Measurements from ENCODE around the gene CELA1.
A peak's percentile ranks its signal among the peaks of the same experiment; 100 is the strongest.

CELA1 gene
- long read RNA-seq, donor 1 = 0 reads
- long read RNA-seq, donor 2 = 0 reads
- long read RNA-seq, donor 3 = 0 reads
- long read RNA-seq, donor 4 = 0 reads
- long read RNA-seq, donor 5 = 0 reads
- long read RNA-seq, donor 6 = 0 reads
- long read RNA-seq, donor 7 = 0 reads
- long read RNA-seq, donor 8 = 0 reads

DNA sequence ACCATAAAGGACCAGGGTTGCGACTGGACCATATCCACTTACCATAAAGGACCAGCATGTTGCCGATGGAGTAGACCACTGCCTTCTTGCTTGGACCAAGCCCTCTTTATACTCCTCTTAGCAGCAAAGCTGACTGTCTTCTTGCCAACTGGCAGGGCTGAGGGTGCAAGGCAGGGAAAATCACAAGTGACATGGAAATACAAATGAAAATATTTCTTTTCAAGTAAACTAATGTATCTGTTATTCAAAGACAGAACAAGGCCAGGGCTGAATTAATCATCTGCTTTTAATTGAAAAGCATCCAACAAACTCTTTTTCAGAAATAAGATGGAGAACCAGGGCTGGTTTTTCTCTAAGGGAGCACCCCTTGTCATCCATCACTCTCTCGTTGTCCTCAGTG, at the start of gene CELA1:
Gene CELA1, minus strand, starts transcription at position 99 of the 400 bp plus-strand sequence. Its CDS starts 41 bp downstream, at position 58.
- DNase-seq = no peak

- DNase-seq = no peak
These were observed 49.1 kb upstream of the CELA1 start for GRCh38 chr12:51395283-51396230.

DNA sequence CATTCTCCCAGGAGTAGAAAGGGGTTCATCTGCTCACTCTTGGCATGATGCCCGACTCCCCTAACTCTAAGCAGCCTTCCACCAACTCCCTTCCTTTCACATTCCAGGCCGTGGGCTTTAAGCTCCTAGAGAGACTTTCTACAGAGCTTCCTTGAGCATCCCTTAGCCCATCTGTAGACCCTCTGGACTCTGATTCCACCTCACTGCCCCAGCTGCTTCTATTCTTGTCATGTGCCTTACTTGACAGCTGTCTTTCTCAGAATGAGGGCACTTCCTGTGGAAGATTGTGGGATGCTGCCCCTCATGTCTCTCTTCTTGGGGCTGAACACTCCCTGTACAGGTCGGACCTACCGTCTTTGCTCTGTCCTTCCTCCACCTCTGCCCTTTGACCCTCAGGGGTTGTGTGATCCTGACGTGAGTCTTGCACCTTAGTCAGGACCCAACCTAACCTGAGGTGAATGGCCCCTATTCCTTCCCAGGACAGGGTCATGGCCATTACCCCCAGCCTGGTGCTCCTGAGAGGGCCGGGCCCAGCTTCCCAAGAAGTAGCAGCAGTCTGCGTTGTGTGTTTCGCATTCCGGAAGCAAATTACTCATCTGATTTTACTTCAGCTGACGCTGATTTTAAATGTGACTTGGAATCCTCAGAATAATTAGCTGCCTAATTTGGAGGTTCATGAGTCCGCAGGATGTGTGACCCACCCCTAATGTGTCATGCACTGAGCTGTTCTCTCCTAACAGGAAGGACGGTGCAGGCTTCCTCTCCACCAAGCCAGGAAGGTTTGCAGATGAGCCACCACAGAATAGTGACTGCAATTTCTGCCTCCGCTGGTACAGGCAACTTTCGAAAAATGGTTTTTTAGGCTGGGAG, 47.4 kb upstream of the CELA1 start:
- DNase-seq = no peak

- DNase-seq = no peak
These were observed 46.2 kb upstream of the CELA1 start for GRCh38 chr12:51392556-51393237.

DNA sequence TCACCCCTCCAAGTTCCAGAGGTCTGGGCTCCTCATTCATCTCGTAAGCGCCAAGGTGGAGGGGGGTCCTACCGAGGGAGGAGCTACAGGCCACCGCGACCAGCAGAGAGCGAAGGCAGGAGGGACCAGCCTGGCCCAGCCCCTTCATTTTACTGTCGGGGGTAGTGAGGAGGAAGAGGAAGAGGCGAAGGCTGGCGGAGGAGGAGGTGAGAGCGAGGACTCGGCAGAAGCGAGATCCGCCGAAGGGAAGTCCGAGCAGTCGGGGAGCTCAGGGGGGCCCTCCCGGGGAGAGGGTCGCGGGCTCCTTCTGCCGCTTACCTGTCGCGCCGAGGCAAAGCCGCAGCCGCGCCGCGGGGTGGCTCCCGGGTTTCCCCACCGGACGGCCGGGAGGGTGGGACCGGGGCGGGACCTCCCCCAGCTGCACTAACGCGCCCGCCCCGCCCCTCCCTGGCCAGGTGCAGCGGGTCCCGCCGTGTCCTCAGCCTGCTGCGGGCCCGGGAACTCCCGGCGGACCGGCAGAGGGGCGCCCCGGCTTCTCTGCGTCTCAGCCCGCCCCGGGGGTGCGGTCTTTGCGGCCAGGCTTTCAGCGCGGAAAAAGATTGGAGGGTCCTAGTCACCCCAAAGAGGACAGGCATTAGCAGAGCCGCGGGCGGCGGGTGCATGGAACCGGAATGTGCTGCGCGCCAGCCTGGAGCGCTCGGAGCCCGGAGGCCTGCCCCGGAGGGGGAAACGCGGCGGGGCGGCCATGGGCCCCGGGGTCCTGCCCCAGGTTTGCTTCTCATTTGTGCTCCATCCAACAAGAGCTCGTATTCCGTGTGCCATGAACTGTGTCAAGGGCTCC, 45.0 kb upstream of the CELA1 start, which contains the start of gene GALNT6:
Gene GALNT6, minus strand, starts transcription at position 124 of the 841 bp plus-strand sequence. CDS start 11,625 bp downstream, outside the sequence.
- peak; percentile 77 for DNase-seq

DNA sequence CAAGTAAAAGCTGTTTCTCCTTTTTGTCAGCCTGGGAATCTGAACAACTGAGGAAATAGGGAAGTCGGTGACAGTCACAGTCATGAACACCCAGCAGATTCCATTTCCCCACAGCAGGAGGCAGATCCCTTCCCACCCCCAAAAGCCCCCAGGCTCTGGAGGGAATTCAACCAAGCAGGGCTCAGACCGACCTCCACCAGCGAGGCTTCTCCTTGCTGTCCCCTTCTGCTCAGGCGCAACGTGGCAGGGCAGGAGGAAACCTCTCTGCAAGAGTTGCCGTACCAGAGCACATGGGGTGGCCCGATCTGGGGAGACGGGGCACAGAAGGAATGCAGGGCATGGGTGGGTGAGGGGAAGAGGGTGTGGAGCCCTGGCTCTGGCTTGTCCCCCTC, 44.4 kb upstream of the CELA1 start:
- no peak for DNase-seq

DNA sequence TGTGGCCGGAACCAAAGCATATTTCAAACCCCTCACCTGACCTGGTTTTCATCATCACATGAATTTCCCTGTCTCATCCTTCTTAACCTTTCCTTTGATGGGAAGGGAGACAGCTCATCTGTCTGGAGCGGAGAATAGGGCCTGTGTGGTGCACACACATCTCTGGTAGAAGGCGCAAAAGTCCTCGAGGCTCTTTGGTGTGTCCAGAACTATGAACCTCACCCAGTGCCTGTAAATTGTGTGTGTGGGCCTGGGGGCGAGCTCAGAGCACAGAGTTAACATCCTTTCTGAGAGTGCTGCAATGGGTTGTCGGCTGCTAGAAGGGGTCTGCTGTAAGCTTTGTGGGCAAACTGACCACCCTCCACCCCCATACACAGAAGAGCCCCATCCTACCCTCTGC, 44.0 kb upstream of the CELA1 start:
- no peak for DNase-seq

- no peak for DNase-seq
These were observed 43.0 kb upstream of the CELA1 start for GRCh38 chr12:51389302-51389999.

DNA sequence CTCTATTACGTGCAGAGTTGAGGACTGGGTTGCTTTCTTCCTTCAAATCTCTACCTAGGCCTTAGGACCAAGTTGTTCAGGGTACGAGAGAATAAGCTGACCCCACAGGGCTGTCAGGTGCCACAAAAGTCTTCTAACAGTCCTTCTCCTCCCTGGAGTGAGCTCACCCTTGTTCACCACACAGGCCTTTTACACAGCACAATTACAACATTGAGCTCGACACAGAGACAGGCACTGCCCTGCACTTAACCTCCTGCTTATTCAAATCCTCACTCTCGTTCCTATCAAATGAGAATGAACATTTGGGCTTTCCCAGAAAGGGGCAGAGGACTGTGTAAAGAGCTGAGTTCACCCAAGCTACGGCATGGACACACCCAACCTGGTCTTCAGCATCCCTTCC, 42.4 kb upstream of the CELA1 start:
- DNase-seq = no peak

DNA sequence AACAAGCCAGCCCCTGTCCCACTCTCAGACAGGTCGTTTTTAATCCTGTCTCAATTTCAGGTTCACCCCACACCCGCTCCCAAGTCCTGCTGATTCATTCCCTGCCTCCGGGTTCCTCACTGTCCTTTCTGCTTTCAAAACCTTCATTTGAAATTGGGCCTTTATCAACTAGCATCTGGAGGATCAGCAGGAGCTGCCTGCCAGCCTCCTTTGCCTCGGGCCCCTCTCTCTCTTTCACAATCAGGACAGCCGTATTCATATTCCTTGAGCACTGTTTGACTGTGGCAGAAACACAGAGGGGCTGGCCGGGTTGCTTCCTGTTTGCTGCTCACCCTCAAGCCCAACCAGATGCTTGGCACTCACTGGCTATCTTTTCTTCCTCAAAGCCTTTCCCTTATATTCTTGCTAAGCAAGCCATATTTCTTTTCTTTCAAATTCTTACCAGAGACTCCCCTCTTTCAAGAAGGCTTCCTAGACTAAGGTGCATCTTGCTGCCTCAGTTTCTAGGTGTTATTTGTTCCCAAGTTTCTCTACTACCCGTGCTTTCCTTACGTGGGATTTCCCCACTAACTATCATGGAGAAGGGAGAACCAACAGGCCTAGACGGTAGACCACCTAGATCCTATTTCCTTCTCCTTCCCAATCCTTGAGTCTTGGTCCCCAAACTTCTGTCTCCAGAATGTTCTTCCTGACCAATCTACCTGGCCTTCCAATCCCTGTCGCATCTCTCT, 41.8 kb upstream of the CELA1 start:
- DNase-seq = no peak

GRCh38 chr12:51386351-51386750, 39.9 kb upstream of the CELA1 start:
- no peak for DNase-seq

GRCh38 chr12:51383269-51383905, 36.9 kb upstream of the CELA1 start:
- DNase-seq = no peak

DNA sequence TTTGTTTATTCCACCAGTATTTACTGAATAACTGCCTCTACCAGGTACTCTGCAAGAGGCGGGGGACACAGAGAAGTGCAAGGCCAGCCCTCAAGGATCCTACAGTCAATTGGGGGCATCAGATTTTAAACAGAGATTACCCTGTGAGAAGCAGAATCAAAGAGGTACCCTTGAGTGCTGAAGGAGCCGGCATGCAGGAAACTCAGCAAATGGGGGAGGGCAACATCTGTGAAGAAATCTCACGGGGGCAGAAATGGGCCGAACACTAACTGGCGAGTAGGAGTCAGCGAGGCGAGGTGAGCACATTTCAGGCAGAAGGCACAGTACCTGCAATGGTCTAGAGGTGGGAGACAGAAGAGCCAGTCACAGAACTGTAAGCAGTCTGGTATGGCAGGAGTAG, 35.7 kb upstream of the CELA1 start:
- no peak for DNase-seq

- no peak for DNase-seq
These were observed 35.0 kb upstream of the CELA1 start for GRCh38 chr12:51381226-51382079.

- DNase-seq = no peak
These were observed 33.1 kb upstream of the CELA1 start for GRCh38 chr12:51379571-51379970.

GRCh38 chr12:51378749-51379148, 32.3 kb upstream of the CELA1 start:
- no peak for DNase-seq

DNA sequence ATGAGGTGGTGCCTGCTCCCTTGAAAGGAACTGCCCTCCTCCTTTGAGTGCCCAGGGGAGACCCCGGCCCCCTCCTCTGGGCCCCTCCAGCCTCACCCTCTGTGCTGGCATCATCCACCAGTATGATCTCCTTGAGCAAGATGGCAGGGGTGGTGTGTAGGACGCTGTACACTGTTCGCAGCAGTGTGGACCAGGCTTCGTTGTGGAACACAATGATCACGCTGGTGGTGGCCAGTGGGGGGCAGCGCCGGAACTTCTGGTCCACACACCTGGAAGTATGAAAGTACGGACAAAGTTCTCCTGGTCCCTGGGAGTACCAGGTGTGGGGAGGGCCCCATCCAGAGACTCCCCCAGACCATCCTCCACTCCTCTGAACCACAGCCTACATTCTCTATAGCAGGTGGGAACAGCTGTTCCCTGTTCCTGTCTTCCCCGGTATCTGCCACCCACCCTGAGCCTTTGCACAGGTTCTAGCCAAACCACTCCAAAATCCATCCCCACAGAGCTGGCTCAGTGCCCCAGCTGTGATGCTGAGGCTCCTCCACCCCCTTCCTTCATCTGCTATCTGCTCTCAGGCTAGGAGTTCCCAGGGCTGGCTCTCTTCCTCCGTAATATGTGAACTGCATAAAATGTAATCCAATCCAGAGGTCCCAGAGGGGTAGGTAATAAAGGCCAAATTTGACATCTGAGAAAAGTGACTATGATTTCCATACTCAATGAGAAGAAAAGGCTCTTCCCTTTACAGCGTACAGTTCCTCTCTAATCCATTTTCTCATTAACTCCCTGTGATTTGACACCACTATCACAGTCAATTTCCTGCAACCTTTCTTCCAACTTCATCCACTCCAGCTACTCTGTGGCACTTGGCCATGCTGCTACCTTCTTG, 30.9 kb upstream of the CELA1 start:
- DNase-seq = no peak

Measured in right kidney (tissue), 9 donors.